ENCODE measurements around the gene SYCP3. TPM values are rescaled to one million over a fixed set of nuclear protein-coding genes. Genes with fewer than 3 reads are reported as not detected.

SYCP3 gene
- total and polyA plus RNA-seq, 3 donors from 2014 or later: 42.4 to 127 (median 69.4) TPM

- TF ChIP-seq POLR2A (IDR thresholded peaks at IDR 0.05) (no peak), CTCF (IDR thresholded peaks at IDR 0.05) (no peak)
- Histone ChIP-seq H3K27ac (no peak overlapping the region), H3K4me1 (no peaks in the 10 kb centered on the region), H3K36me3 (ENCODE audit: low read depth, missing control alignments) (no peaks in the 10 kb centered on the region), H3K9me3 (no peaks in the 10 kb centered on the region), H3K27me3 (no peaks in the 10 kb centered on the region), H3K4me3 (no peak overlapping the region)
- intact Hi-C loops (cut with DNase I; ENCODE audit: low total_unique reads): loop anchor here (10.0 kb wide), 1 partner anchor 63 kb away; the partner anchor contains the start of gene GNPTAB
- DNase-seq: no peak
- 90 to 92% methylated on average over 5 of the region's 5 CpGs for WGBS, 2 donors
Observed at GRCh38 chr12:101772012-101772775, 32.9 kb upstream of the SYCP3 start.

- TF ChIP-seq POLR2A (IDR thresholded peaks at IDR 0.05) (no peak), CTCF (IDR thresholded peaks at IDR 0.05) (no peak)
- Histone ChIP-seq H3K27me3 (no peaks in the 10 kb centered on the region), H3K36me3 (ENCODE audit: low read depth, missing control alignments) (no peaks in the 10 kb centered on the region), H3K9me3 (no peaks in the 10 kb centered on the region), H3K27ac (no peak overlapping the region), H3K4me3 (no peak overlapping the region), H3K4me1 (no peaks in the 10 kb centered on the region)
- DNase-seq: no peak
- WGBS, 2 donors: 94 to 96% methylated on average over 5 of the region's 5 CpGs
- intact Hi-C loops (cut with DNase I; ENCODE audit: low total_unique reads): loop anchor here (10.0 kb wide), 1 partner anchor 65 kb away; the partner anchor contains the start of gene GNPTAB
Observed at GRCh38 chr12:101769865-101770264, 30.6 kb upstream of the SYCP3 start.

GRCh38 chr12:101768781-101769180 is 29.5 kb upstream of the SYCP3 start:
- H3K4me1 ChIP-seq: no peaks in the 10 kb centered on the region
- TF ChIP-seq CTCF (IDR thresholded peaks at IDR 0.05) (no peak), POLR2A (IDR thresholded peaks at IDR 0.05) (no peak)
- H3K27me3 ChIP-seq: no peaks in the 10 kb centered on the region
- intact Hi-C loops (cut with DNase I; ENCODE audit: low total_unique reads): no loop called here
- DNase-seq: no peak
- no peak overlapping the region for H3K27ac ChIP-seq
- H3K9me3 ChIP-seq: no peaks in the 10 kb centered on the region
- H3K4me3 ChIP-seq: no peak overlapping the region
- 50 to 51% methylated on average over 2 of the region's 2 CpGs for WGBS, 2 donors
- no peaks in the 10 kb centered on the region for H3K36me3 ChIP-seq (ENCODE audit: low read depth, missing control alignments)

GRCh38 chr12:101767537-101767936 is 28.3 kb upstream of the SYCP3 start:
- no peak overlapping the region for H3K4me3 ChIP-seq
- H3K9me3 ChIP-seq: no peaks in the 10 kb centered on the region
- no peak for DNase-seq
- no peaks in the 10 kb centered on the region for H3K4me1 ChIP-seq
- intact Hi-C loops (cut with DNase I; ENCODE audit: low total_unique reads): no loop called here
- H3K36me3 ChIP-seq (ENCODE audit: low read depth, missing control alignments): no peaks in the 10 kb centered on the region
- H3K27ac ChIP-seq: no peak overlapping the region
- WGBS, 2 donors: 95 to 100% methylated on average over 1 of the region's 1 CpG
- TF ChIP-seq CTCF (IDR thresholded peaks at IDR 0.05) (no peak), POLR2A (IDR thresholded peaks at IDR 0.05) (no peak)
- H3K27me3 ChIP-seq: no peaks in the 10 kb centered on the region
